ENCODE results near the gene CCDC124.

DNA sequence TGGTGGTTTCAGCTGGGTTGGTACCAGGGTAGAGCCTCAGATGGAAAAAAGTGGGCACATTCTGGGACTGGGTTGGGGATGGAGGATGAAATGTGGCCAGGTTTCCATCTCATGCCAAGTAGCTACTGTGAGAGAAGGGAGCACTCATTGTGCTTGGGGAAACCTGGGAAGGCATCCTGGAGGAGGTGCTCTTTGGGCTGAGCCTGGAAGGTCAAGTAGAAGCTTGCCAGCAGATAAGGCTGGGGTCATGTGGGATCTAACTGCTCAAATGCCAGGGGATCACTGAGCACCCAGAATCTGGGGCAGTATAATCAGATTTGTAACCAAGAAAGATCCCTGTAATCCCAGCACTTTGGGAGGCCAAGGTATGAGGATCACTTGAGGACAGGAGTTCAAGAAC lies 25.1 kb downstream of the CCDC124 start:
- TF ChIP-seq POLR2A (IDR thresholded peaks at IDR 0.05) (no peak), CTCF (IDR thresholded peaks at IDR 0.05) (no peak)

Data from thyroid gland (tissue), 4 donors.